ENCODE results near the gene CEP131. TPM values are rescaled to one million over a fixed set of nuclear protein-coding genes. Genes with fewer than 3 reads are reported as not detected.

The CEP131 gene
- total and polyA plus RNA-seq, 2 of the 4 experiments (the other 2 are of a cell fraction): 4.8 to 9.6 TPM

DNA sequence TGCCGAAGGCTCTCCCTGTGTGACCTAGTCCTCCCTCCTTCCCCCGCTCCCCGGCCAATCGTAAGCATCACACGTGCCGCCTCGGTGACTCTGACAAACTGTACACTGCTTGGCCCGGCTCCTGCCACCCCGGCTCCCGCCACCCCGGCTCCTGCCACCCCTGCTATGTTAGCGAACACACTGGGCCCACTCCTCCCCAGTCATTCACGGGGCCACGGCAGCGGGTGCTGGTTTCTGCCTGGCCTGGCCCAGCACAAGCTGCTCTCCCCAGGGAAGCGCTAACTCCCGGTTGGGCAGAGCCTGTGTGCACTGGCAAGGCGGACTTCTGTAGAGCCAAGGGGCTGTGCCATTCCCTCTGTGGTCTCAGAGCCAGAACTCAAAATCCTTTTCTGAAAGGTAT is 38.3 kb upstream of the CEP131 start:
- in situ Hi-C loops (cut with MboI; ENCODE audit: low sequenced_read_pairs) (no loop called here), dilution Hi-C loops (cut with HindIII; ENCODE audit: low sequenced_read_pairs, unreplicated experiment) (no loop called here), intact Hi-C loops (cut with micrococcal nuclease) (no loop called here)
- H3K4ac ChIP-seq (ENCODE audit: low read depth, low read length): no peak overlapping the region
- H2BK20ac ChIP-seq (ENCODE audit: low read depth, low read length): no peak overlapping the region
- H2BK5ac ChIP-seq (ENCODE audit: low read depth, low read length, poor library complexity, severe bottlenecking): no peak overlapping the region
- H3K4me1 ChIP-seq (ENCODE audit: control insufficient read depth, insufficient read depth, low read length): no peaks in the 10 kb centered on the region; the same call in 1 of the 2 replicates
- no peak overlapping the region for H3K4me2 ChIP-seq (ENCODE audit: low read depth, low read length)
- no TSS peak for BruUV-seq (replicated peaks)
- no peak overlapping the region for H2AK5ac ChIP-seq (ENCODE audit: low read depth, low read length)
- peaks cover 0 to 3% of the 10 kb centered on the region in 2 experiments; a peak in 2 of 4 replicates for H3K79me1 ChIP-seq (ENCODE audit: low read depth in 1 of 2, low read length in 2 of 2)
- no peaks in the 10 kb centered on the region; the same call in 1 of the 2 replicates for H4K20me1 ChIP-seq (ENCODE audit: insufficient read depth, low read length)
- no peaks in the 10 kb centered on the region for H3K9me3 ChIP-seq (ENCODE audit: control insufficient read depth, insufficient read depth, low read length)
- H3K14ac ChIP-seq (replicated peaks; ENCODE audit: low read depth, low read length): no peak overlapping the region
- POLR2A ChIA-PET (ENCODE audit: unreplicated experiment): no interaction called here
- peaks cover 63% of the 10 kb centered on the region for H3K36me3 ChIP-seq (ENCODE audit: control insufficient read depth, insufficient read depth, low read length)
- no peak overlapping the region for H3K27ac ChIP-seq (ENCODE audit: insufficient read depth, low read length)
- no peak overlapping the region for H2BK15ac ChIP-seq (ENCODE audit: low read depth, low read length)
- no peak overlapping the region for H4K91ac ChIP-seq (ENCODE audit: insufficient read depth, low read depth, low read length)
- no peak overlapping the region for H2AFZ ChIP-seq (replicated peaks; ENCODE audit: low read length, poor library complexity)
- CTCF ChIA-PET: no interaction called here
- no peak overlapping the region for H3K23ac ChIP-seq (ENCODE audit: low read depth, low read length)
- H4K8ac ChIP-seq (ENCODE audit: low read depth in 2 of 2, low read length in 2 of 2): no peak overlapping the region
- DNase-seq (no peak), ATAC-seq (ENCODE audit: low read depth) (no peak)
- H3K27me3 ChIP-seq (ENCODE audit: control insufficient read depth, insufficient read depth, low read length): no peaks in the 10 kb centered on the region
- H2BK120ac ChIP-seq (ENCODE audit: low read depth, low read length): no peak overlapping the region
- 81% methylated on average over 5 of the region's 18 CpGs; no CpG with 5 or more reads in 1 of the 2 experiments for WGBS, 2 experiments (ENCODE audit: extremely low coverage in 2 of 2, insufficient read length in 1 of 2)
- no peak overlapping the region for H3K18ac ChIP-seq (ENCODE audit: low read depth, low read length)
- TF ChIP-seq BHLHE40 (IDR thresholded peaks at IDR 0.05; ENCODE audit: low read depth, low read length) (no peak), CHD1 (IDR thresholded peaks at IDR 0.05; ENCODE audit: low read depth, low read length) (no peak), CEBPB (IDR thresholded peaks at IDR 0.05; ENCODE audit: low read depth, low read length) (no peak), NFE2L2 (IDR thresholded peaks at IDR 0.05; ENCODE audit: low read depth, low read length) (no peak), SMC3 (IDR thresholded peaks at IDR 0.05; ENCODE audit: low read depth, low read length) (no peak)
- TF ChIP-seq, protein P1, sequence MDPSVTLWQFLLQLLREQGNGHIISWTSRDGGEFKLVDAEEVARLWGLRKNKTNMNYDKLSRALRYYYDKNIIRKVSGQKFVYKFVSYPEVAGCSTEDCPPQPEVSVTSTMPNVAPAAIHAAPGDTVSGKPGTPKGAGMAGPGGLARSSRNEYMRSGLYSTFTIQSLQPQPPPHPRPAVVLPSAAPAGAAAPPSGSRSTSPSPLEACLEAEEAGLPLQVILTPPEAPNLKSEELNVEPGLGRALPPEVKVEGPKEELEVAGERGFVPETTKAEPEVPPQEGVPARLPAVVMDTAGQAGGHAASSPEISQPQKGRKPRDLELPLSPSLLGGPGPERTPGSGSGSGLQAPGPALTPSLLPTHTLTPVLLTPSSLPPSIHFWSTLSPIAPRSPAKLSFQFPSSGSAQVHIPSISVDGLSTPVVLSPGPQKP (IDR thresholded peaks at IDR 0.05; ENCODE audit: borderline replicate concordance, low read depth, low read length): no peak
- TF ChIP-seq, protein P2, sequence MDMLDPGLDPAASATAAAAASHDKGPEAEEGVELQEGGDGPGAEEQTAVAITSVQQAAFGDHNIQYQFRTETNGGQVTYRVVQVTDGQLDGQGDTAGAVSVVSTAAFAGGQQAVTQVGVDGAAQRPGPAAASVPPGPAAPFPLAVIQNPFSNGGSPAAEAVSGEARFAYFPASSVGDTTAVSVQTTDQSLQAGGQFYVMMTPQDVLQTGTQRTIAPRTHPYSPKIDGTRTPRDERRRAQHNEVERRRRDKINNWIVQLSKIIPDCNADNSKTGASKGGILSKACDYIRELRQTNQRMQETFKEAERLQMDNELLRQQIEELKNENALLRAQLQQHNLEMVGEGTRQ (IDR thresholded peaks at IDR 0.05; ENCODE audit: low read depth, low read length): no peak
- H4K5ac ChIP-seq (ENCODE audit: low read depth, low read length): no peak overlapping the region
- H3K9me1 ChIP-seq (ENCODE audit: insufficient read depth, low read length): no peaks in the 10 kb centered on the region
- no peak overlapping the region for H2AK9ac ChIP-seq (replicated peaks; ENCODE audit: low read depth, low read length, poor library complexity)
- H3K4me3 ChIP-seq (ENCODE audit: insufficient read depth, low read depth, low read length): no peak overlapping the region
- H3K56ac ChIP-seq (ENCODE audit: extremely low read depth, insufficient read depth, low read length): no peak overlapping the region
- no peak overlapping the region for H3K9ac ChIP-seq (ENCODE audit: low read depth, low read length)

All from IMR-90 (cell line).